Activated effector memory CD4-positive, alpha-beta T cell treated with Interleukin-2 at 50 U/mL for 16 hours (primary cell): Measurements from ENCODE around the gene ZPBP.

ENCODE experiments used
- DNase-seq: peaks from one replicate; pipeline ENCODE4 v3.0.0-alpha.2; 2020

Gene ZPBP

DNA sequence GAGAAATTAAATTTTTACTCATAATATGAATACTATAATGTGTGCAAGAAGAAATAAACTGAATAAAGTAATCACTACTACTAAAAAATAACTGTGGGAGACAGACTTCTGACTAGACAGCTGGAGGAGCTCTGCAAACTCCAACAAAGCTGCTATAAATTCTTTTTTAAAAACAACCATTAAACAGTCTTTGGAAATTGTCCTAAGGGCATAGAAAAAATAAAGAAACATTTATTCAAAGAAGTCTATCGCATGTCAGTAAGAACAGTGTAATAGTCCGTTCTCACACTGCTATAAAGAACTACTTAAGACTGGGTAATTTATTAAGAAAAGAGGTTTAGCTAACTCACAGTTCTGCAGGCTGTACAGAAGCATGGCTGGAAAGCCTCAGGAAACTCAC, 56.0 kb downstream of the ZPBP start:
- DNase-seq, result no peak

DNA sequence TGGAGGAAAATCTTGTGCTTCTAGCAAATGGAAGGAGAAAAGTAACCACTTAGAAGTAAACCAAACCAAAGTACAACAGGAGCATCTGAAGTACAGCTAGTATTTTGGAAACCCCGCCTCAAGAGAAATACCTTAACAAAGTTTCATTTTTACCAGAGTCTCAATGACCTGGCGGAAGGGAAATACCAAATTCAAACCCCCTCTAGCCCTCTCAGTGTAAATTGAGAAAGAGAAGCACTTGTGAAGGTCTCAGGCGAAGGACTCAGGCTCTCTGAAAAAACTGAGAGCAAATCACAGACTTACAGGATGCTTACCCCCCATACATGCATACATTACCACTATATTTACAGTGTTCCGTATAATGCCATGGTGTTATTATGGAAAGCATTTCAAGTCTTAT, 70.1 kb downstream of the ZPBP start:
- no peak for DNase-seq

DNA sequence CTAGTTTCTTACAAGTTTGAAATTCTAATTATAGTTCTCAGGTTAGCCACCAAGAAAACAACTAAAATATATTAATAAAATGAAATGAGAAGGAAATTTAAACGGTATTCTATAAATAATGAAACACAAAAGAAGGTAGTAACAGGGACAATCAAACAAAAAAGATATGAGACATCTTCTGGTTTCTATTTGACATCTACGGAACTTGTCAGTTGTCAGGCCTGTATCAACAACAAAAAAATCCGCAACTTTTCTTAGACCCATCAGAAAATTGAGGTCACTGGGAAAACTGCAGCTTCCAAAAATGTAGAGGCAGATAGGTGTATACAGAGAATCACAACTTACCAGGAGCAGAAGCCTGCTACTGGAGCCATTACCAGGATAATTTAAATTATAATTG, 70.6 kb downstream of the ZPBP start:
- no peak for DNase-seq

DNA sequence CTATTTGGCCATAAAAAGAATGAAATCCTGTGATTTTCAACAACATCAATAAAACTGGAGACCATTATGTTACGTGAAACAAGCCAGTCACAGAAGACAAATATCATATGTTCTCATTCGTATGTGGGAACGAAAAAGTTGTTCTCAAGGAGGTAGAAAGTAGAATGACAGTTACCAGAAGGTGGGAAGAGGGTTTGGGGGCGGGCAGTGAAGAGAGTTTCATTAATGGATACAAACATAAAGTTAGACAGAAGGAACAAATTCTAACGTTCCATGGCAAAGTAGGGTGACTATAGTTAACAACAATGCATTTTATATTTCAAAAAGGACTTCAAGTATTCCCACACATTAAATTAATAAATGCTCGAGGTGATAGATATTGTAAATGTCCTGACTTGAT, 97.4 kb downstream of the ZPBP start:
- DNase-seq, result no peak

DNA sequence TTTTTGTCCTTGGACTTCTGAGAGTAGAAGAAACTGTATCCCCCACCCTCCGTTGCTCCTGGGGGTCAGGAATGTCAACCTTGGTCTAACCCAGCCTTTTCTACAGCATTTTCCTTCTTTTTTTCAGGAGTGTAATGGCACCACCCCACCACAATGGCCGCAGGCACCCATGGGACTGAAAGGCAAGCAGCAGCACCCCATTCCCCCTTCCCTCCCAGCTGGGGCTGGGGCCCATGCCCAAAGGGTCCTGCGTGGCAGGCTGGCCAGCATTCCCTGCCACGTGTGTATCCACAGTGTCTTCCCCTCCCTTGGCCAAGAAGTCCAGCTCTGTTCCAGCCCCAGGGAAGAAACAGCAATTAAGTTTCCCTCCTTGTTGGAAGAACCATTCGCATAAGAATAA, 106.9 kb downstream of the ZPBP start:
- no peak for DNase-seq

DNA sequence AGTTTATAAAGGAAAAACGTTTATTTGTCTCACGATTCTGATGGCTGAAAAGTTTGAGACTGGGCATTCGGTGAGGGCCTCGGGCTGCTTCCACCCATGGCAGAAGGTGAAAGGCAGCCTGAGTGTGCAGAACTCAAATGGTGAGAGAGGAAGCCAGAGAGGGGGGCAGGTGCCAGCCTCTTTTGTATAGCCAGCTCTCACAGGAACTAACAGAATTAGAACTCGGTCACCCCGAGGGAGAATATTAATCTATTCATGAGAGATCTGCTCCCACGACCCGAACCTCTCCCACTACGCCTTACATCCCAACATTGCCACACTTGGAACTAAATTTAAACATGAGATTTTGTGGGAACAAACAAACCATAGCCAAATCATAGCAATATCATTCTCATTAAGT, 112.6 kb downstream of the ZPBP start:
- no peak for DNase-seq

DNA sequence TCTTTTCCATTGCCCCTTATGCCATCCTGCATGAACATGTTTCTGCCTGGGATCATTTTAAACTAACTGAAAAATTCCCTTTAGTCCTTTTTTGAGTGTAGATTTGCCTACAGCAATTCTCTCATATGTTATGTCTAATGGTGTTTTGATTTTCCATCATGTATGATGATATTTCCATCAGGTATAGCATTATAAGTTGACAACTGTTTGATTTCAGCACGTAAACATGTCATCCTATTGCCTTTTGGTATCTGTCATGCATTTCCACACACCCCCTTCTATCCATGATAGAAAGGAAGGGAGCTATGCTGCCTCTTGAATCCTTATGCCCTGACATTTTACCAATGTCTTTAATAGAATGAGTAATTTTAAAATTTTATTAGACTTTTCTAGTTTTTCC, 116.8 kb downstream of the ZPBP start:
- no peak for DNase-seq

DNA sequence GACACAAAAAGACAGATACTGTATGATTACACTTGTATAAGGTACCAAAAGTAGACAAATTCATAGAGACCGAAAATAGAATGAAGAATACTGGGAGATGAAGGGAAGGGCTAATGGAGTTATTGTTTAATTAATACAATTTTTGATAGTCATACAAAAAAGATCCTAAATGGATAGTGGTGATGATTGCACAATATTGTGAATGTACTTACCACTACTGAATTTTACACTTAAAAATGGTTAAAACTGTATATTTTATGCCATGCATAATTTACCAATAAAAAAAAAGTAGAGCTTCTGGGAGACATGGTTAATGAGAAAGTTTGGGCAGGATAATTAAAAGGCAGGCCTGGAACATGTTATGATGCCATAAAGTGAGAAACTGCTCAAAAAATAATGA, 119.0 kb downstream of the ZPBP start:
- no peak for DNase-seq

DNA sequence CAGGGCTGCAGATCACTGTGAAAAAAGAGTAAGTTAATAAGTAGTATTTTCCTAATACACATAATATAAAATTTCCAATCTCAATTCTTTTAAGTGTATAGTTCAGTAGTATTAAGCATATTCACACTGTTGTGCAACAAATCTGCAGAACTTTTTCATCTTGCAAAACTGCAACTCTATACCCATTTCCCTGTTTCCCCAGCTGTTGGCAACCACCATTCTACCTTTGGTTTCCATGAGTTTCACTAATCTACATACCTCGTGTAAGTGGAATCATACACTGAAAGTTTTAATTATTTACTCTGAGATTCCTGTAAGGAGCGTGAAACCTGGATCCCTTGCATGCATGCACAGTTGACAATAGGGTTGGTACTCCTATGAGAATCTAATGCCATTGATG, 155.4 kb downstream of the ZPBP start:
- no peak for DNase-seq

DNA sequence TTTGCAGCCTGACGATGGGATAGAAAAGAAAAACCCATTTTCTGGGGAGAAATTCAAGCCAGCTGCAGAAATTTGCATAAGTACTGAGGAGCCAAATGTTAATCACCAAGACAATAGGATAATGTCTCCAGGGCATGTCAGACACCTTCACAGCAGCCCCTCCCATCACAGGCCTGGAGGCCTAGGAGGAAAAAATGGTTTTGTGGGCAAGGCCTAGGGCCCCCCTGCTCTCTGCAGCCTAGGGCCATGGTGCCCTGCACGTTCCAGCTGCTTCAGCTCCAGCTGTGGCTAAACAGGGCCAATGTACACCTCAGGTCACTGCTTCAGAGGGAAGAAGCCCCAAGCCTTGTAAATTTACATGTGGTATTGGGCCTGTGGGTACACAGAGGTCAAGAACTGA, 161.4 kb downstream of the ZPBP start:
- no peak for DNase-seq

DNA sequence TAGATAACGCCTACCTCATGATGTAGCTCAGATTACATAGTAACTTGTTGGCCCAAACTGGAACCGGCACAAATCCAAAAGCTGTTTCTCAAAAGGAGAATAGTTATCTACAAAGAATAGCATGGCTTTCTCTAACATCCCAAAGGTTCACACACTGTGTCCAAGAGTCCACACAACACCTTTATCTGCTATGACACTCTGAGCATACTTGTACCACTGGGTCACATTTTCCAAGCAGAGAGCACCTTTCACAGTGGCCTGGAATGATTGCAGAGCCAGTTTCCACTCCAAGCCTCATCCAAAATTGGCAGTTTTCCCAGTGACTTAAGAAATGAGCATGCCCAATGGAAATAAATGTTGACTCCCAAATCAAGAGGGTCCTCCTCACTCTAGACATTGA, 164.3 kb downstream of the ZPBP start:
- DNase-seq, result no peak

DNA sequence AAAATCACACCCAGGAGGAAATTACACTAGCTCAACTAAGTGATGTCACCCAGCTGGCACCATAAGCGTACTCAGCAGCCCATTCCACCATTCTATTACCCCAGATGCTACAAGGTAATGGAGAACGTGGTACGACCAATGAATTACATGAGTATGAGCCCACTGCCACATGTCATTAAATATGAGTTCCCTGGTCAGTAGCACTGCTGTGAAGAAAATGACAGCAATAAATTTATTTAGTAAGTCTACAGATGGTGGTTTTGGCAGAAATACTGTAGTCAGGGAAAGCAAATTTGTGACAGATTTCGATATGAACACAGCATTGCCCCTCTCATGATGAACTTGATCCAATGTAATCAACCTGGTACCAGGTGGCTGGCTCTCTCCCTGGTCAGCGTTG, 165.4 kb downstream of the ZPBP start:
- no peak for DNase-seq

DNA sequence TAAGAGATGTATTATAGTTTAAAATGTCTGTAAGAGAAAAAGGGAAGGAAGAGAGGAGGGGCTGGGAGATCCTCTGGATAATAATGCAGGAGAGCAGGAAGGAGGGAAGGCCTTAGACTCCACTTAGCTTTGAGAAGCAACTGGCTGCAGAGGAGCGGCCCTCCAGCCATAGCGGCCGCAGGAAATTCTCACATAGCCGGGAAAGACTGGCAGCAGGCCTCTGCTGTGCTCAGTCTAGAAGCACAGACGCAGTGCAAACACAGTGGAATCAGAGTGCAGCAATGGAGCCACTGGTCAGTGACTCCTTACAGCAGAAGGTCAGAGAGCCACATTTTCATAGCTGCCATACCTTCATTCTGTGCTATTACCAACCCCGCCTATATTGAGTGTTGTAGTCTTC, 166.3 kb downstream of the ZPBP start:
- DNase-seq, result no peak

DNA sequence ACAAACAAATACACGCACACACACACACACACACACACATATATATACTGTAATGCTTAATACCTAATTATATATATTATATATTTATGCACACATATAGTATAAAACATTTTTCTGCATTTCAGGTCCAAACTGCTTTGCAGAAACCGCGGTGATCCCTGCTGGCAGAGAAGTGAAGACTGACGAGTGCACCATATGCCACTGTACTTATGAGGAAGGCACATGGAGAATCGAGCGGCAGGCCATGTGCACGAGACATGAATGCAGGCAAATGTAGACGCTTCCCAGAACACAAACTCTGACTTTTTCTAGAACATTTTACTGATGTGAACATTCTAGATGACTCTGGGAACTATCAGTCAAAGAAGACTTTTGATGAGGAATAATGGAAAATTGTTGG, 181.1 kb downstream of the ZPBP start:
- DNase-seq, result no peak

DNA sequence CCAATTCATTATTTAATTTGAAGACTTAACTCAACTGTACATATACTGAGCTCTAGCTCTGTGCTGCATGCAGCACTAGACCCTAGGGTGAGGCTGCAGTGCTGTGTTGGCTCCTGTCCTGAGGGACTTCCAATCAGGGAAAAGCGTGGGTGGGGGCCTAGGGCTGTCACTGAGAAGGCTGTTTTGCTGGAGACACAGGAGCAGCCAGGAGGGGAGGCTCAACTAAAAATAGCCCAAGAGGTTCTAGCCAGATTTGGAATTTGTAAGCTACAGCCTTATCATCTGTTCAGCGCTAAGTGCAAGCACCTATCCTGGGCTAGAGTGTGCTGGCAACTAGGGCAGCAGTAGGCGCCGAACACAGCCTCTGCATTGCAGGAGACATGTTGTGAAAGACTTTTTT, 198.5 kb downstream of the ZPBP start:
- no peak for DNase-seq

DNA sequence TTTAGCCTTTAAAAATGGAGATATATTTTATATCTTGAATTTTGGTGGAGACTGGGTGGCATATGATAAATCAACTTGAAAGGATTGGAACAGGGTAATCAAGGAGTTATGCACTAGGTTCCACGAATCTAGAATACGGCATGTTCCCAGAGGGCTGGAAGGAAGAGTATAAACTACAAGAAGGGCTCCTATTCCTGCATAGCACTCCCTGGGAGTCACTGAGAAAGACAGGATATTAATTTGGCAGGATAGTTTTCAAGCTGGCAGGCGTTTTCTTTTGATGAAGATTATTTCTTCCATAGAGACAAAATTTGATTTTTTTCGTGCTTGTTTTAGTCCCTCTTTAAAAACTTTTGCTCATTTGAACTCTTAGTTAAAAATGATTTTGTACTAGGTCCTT, 199.9 kb downstream of the ZPBP start:
- no peak for DNase-seq

DNA sequence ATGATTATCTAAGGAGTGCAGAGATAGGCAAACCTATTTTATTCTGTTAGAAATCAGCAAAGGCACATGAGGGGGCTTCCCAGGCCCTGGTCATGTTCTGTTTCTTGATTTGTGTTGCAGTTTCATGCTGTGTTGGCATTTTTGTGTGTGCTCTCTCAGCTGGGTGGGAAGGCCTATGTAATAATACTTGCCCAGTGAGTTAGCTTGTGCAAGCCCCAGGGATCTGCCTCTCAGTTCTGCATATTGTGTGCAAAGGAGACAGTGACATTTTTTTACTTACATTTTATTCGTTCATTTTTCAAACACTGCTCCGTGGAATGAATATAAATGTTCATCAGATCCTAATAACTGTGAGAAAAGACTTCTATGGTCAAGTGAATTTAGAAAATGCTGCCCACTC, 200.6 kb downstream of the ZPBP start:
- DNase-seq, result no peak
